Loucy (cell line): ENCODE results near the gene GALNT9.

Experiments used
- H2AFZ ChIP-seq: fragments of 200-600 bp; sonication (generic); 2 replicates; pipeline ENCODE4 v1.6.0; 2016; ENCODE audit warnings: antibody characterized with exemption, mild to moderate bottlenecking, low read length, moderate library complexity
- H3F3A ChIP-seq: fragments of 200-600 bp; 2 replicates; pipeline ENCODE4 v1.6.0; 2016; ENCODE audit warnings: antibody characterized with exemption, low read depth, mild to moderate bottlenecking
- H3K27me3 ChIP-seq: fragments of 200-600 bp; sonication (generic); 2 replicates; pipeline ENCODE4 v1.6.1; 2014; ENCODE audit warnings: low read length, mild to moderate bottlenecking; ENCODE audit not compliant: insufficient read depth, poor library complexity, severe bottlenecking
- H3K36me3 ChIP-seq: fragments of 200-600 bp; sonication (generic); 2 replicates; pipeline ENCODE4 v1.6.1; 2016; ENCODE audit warnings: low read length; ENCODE audit not compliant: insufficient read depth
- H3K4me1 ChIP-seq: fragments of 200-600 bp; sonication (generic); 2 replicates; pipeline ENCODE4 v1.5.1; 2014; ENCODE audit warnings: low read length, mild to moderate bottlenecking; ENCODE audit not compliant: insufficient read depth, poor library complexity, severe bottlenecking
- H3K4me2 ChIP-seq: fragments of 200-600 bp; sonication (generic); 2 replicates; pipeline ENCODE4 v1.6.0; 2014; ENCODE audit warnings: antibody characterized with exemption, low read length, low read depth, mild to moderate bottlenecking; ENCODE audit not compliant: poor library complexity, severe bottlenecking
- H3K4me3 ChIP-seq: fragments of 200-600 bp; sonication (generic); 2 replicates; pipeline ENCODE4 v1.5.1; 2014; ENCODE audit warnings: low read length, mild to moderate bottlenecking, mixed read lengths; ENCODE audit not compliant: poor library complexity, severe bottlenecking
- H3K79me2 ChIP-seq: fragments of 200-600 bp; sonication (generic); 2 replicates; pipeline ENCODE4 v1.6.1; 2014; ENCODE audit warnings: low read length; ENCODE audit not compliant: insufficient read depth
- H3K9ac ChIP-seq: fragments of 200-600 bp; sonication (generic); 2 replicates; pipeline ENCODE4 v1.6.0; 2014; ENCODE audit warnings: mild to moderate bottlenecking, low read depth, low read length, moderate library complexity; ENCODE audit not compliant: poor library complexity, severe bottlenecking
- H3K9me2 ChIP-seq: fragments of 200-600 bp; sonication (generic); replicated peaks from 2 replicates; pipeline ENCODE4 v1.6.1; 2016; ENCODE audit warnings: low read depth, low read length, mixed read lengths
- H3K9me3 ChIP-seq: fragments of 200-600 bp; sonication (generic); 2 replicates; pipeline ENCODE4 v1.6.1; 2014; ENCODE audit warnings: mild to moderate bottlenecking, antibody characterized with exemption, low read length, low read depth; ENCODE audit not compliant: insufficient read depth
- H4K20me1 ChIP-seq: fragments of 200-600 bp; sonication (generic); 2 replicates; pipeline ENCODE4 v1.6.0; 2014; ENCODE audit warnings: antibody characterized with exemption, low read length, mild to moderate bottlenecking; ENCODE audit not compliant: insufficient read depth, poor library complexity, severe bottlenecking
- EZH2phosphoT487 ChIP-seq: fragments of 200-600 bp; IDR thresholded peaks from 2 replicates; pipeline ENCODE4 v1.6.1; 2018; ENCODE audit warnings: antibody characterized with exemption, mild to moderate bottlenecking, moderate library complexity, borderline replicate concordance
- TF ChIP-seq, protein P1 (sequence below): fragments of 200-600 bp; sonication (generic); conservative IDR thresholded peaks from 2 replicates; pipeline ENCODE4 v1.5.1; 2014; ENCODE audit warnings: mild to moderate bottlenecking, antibody characterized with exemption, low read length

The GALNT9 gene

DNA sequence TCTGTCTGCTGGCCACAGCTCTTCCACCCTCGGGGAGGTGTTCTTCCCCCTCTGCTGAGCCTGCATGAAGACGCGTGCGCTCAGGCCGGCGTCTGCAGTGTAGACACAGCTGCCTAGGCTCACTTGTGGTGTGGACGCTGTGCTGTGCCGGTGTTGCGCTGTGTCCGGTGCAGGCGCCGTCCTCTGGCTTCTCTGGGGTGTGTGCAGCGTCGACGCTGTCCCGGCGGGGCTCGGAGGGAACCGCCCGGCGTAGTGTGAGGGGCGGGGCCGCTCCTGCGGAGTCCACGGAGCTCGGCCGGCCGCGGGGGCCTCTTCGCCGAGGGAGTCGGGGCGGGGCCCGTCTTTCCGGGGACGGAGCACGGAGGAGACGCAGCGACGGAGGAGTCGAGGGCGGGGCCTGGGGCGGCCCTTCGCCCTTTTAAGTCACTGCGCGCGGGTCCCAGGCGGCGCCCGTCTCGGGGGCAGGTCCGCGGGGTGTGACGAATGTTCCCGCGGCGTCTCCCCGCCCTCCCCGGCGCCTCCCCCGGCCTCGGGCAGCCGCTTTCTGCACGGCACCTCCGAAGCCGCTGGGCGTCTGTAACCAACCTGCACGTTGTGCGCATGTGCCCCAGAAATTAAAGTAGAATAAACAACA is 139.9 kb downstream of the GALNT9 start:
- TF ChIP-seq, protein P1, sequence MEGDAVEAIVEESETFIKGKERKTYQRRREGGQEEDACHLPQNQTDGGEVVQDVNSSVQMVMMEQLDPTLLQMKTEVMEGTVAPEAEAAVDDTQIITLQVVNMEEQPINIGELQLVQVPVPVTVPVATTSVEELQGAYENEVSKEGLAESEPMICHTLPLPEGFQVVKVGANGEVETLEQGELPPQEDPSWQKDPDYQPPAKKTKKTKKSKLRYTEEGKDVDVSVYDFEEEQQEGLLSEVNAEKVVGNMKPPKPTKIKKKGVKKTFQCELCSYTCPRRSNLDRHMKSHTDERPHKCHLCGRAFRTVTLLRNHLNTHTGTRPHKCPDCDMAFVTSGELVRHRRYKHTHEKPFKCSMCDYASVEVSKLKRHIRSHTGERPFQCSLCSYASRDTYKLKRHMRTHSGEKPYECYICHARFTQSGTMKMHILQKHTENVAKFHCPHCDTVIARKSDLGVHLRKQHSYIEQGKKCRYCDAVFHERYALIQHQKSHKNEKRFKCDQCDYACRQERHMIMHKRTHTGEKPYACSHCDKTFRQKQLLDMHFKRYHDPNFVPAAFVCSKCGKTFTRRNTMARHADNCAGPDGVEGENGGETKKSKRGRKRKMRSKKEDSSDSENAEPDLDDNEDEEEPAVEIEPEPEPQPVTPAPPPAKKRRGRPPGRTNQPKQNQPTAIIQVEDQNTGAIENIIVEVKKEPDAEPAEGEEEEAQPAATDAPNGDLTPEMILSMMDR, result no peak
- Histone ChIP-seq H2AFZ (peak overlapping the region; percentile 96), H3K9me2 (no peaks in the 10 kb centered on the region), H3K79me2 (no peaks in the 10 kb centered on the region), H3F3A (no peaks in the 10 kb centered on the region), H3K4me1 (peaks cover 40% of the 10 kb centered on the region), H3K9ac (peak overlapping the region; percentile 75), H3K9me3 (no peaks in the 10 kb centered on the region), H3K36me3 (no peaks in the 10 kb centered on the region), H3K27me3 (no peaks in the 10 kb centered on the region), H3K4me3 (peak overlapping the region; percentile 76), H4K20me1 (no peaks in the 10 kb centered on the region), H3K4me2 (peak overlapping the region; percentile 90)

DNA sequence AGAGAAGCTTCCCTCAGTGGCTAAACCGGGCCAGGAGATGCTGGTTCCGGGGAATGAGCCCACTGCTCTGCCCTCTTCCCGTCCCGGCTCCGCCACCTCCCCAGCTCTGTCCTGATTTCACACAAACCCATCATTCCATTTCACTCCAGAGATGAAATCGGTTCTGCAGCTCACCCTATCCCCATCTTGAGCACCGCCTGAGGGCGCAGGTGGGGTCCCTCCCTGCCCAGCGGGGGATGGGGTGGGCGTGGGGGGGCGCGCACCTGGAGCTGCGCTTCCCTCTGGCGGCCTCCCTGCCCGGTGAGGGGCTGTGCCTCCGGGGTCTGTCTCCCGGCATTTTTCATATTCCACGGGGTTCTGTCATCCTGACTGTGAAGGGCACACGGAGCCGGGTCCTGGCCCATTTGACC is 140.5 kb downstream of the GALNT9 start:
- no peaks in the 10 kb centered on the region for H3K27me3 ChIP-seq
- no peaks in the 10 kb centered on the region for H3K9me2 ChIP-seq
- peaks cover 40% of the 10 kb centered on the region for H3K4me1 ChIP-seq
- no peaks in the 10 kb centered on the region for H3K9me3 ChIP-seq
- peak overlapping the region; percentile 90 for H3K4me2 ChIP-seq
- peak overlapping the region; percentile 76 for H3K4me3 ChIP-seq
- peak overlapping the region; percentile 62 for H3K9ac ChIP-seq
- H4K20me1 ChIP-seq, result no peaks in the 10 kb centered on the region
- H3F3A ChIP-seq, result no peaks in the 10 kb centered on the region
- no peaks in the 10 kb centered on the region for H3K79me2 ChIP-seq
- TF ChIP-seq EZH2phosphoT487, result no peak
- TF ChIP-seq, protein P1, result 0 out of 2 replicates have a peak, but pooled peaks have one; percentile 15
- H3K36me3 ChIP-seq, result no peaks in the 10 kb centered on the region
- peak overlapping the region; percentile 66; the same call in 1 of the 2 replicates for H2AFZ ChIP-seq

DNA sequence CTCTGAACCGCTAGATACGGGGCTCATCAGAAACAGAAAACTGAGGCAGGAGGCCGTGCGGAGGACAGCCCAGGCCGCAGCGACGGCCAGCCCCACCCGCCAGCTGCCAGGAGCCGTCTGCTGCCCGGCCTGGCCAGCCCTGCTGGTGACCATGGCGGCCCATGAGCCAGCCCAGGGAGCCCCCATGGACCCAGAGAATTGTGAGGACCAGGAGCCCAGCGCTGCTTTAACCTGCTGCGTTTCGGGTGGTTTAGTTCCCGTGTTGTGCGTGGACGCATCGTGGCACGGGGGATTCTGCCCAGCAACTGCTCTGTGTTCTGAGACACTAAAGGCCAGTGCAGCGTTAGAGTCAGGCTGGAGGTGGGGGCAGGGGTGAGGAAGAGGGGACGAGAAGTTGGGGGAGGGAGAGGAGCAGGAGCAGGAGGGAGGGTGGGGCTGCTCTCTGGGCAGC is 140.9 kb downstream of the GALNT9 start:
- H3F3A ChIP-seq, result no peaks in the 10 kb centered on the region
- H3K27me3 ChIP-seq, result no peaks in the 10 kb centered on the region
- no peaks in the 10 kb centered on the region for H3K36me3 ChIP-seq
- no peak overlapping the region for H2AFZ ChIP-seq
- H3K4me1 ChIP-seq, result peaks cover 40% of the 10 kb centered on the region
- no peaks in the 10 kb centered on the region for H3K9me3 ChIP-seq
- no peaks in the 10 kb centered on the region for H3K79me2 ChIP-seq
- no peaks in the 10 kb centered on the region for H3K9me2 ChIP-seq
- TF ChIP-seq EZH2phosphoT487, result no peak
- TF ChIP-seq, protein P1, result no peak
- no peaks in the 10 kb centered on the region for H4K20me1 ChIP-seq
- peak overlapping the region; percentile 76 for H3K4me3 ChIP-seq
- peak overlapping the region; percentile 90 for H3K4me2 ChIP-seq
- peak overlapping the region; percentile 62 for H3K9ac ChIP-seq
